Endometrial microvascular endothelial cells (primary cell): ENCODE results near the gene MAEA. TPM values are rescaled to one million over a fixed set of nuclear protein-coding genes. Genes with fewer than 3 reads are reported as not detected.
"Not testable (repeated sequence)": the region's sequence is repeated elsewhere in the genome, so short reads cannot be mapped to it uniquely, and the experiment has no call there.

Experiments used
- in situ Hi-C: cut with HindIII; loops from 2 replicates; pipeline ENCODE4 v1.10.0; 2017; ENCODE audit warnings: low sequenced_read_pairs, low pct_unique_long_range_greater_than_20kb; ENCODE audit errors: inconsistent ontology term
- total RNA-seq: library from RNA; depleted of rRNA; stranded (reverse); fragments of >200 nt; gene quantifications from one replicate; pipeline ENCODE4 v1.2.3, GENCODE V29; 2015; ENCODE audit errors: inconsistent ontology term

The MAEA gene
- total RNA-seq, 1 donor from 2014 or later = 61.2 TPM

DNA sequence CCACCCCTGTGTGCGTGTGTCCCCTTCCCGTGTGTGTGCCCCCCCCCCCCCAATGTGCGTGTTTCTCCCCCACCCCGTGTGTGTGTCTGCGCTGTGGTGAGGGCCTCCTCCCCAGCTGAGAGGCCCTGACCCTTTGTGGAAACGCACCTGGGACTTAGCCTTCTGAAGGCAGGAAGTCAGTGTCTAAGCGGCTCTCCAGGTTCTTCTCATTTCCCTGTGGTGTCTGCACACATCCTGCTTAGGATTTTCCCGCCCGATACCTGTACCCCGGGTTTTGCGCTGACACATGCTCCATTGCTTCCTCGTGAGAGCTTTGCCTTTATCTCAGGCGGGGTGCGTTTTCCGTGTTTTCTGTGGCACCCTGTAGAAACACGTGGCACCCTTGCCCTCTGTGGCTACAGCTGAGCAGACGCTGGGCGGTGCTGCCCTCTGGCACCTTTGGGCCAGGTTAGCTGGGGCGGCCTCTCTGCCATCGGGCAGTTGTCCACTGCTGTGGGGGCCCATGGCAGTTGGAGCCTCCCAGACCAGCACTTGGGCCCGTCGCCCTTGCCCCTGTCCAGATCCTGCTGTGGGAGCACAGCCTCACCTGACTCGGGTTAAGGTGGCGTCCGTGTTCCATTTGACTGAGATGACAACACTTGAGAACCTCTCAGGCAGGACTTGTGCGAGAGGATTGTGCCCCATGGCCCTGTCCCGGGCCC is 26.3 kb downstream of the MAEA start:
- in situ Hi-C loops = no loop called here

DNA sequence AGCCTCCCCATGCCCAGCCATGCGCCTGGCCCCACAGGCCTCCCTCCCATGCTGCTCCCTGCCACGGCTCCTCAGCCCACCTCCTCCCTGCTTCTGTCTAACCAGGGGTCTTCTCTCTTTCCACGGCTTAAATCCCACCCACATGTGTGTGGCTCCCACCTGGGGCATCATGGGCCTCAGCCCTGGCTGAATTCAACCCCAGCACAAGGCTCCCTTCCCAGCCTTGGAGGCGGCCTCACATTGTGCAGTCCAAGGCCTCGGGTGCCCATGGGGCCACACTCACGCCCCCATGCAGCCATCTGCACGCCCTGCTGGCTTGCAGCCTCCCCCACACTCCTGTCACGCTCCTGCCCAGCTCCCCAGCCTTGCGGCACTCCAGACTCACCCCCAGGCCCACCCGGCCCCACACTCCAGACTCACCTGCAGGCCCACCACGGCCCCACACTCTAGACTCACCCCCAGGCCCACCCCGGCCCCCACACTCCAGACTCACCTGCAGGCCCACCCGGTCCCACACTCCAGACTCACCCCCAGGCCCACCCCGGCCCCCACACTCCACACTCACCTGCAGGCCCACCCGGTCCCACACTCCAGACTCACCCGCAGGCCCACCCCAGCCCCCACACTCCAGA is 27.0 kb downstream of the MAEA start:
- in situ Hi-C loops = no loop called here

GRCh38 chr4:1317177-1318045 is 27.7 kb downstream of the MAEA start:
- in situ Hi-C loops = no loop called here

DNA sequence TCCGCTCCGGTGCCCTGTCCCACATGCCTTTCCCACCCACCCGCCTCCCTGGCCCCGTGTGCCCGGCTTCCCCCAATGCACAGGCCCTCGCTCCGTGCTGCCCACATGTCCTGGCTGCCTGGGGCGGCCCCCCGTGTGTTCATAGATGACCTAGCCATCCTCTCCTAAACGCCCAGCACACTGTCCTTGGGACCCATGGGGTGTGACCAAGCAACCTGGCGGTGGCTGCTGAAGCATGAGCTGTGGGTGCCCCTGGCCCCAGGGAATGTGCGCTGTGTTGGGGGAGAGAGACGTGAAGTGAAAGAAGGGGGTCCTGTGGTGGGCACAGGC is 28.3 kb downstream of the MAEA start:
- in situ Hi-C loops = no loop called here

- in situ Hi-C loops = no loop called here
These were observed 29.0 kb downstream of the MAEA start for GRCh38 chr4:1318488-1319213.

DNA sequence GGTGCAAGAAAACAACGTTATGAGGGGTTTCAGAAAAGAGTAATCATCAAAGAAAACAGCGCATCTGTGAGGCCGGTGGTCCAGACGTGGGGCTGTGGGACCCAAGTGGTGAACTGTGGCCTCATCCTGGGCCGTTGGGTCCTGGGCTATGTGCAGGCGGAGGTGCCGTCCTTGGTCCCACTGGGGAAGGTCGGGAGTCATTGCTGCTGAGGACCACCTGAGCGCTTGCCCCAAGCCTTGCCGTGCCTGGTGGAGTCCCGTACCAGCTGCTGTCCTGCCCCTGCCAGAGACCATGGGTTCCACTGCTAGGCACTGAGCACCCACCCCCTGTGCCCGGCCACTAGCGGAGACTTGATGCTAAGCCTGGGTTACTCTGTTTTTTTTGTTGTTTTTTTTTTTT is 31.8 kb downstream of the MAEA start:
- in situ Hi-C loops = no loop called here

GRCh38 chr4:1321946-1322650 is 32.4 kb downstream of the MAEA start:
- in situ Hi-C loops = no loop called here

DNA sequence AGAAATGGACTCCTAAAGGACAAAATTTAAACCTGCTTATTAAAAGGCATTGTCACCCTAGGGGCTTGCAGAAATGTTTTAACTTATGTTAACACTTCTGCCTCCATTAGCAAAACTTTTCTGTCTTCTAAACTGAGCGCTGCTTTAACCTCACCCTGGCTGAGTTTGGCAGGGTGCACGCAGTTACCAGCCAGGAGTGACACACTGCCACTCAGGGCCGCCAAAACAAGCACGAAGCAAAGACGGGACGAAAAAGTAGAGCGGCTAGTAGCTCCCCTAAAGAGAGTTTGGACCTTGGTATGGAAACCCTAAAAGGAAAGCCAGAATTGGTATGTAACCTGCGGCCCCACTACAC is 33.6 kb downstream of the MAEA start:
- in situ Hi-C loops = no loop called here

DNA sequence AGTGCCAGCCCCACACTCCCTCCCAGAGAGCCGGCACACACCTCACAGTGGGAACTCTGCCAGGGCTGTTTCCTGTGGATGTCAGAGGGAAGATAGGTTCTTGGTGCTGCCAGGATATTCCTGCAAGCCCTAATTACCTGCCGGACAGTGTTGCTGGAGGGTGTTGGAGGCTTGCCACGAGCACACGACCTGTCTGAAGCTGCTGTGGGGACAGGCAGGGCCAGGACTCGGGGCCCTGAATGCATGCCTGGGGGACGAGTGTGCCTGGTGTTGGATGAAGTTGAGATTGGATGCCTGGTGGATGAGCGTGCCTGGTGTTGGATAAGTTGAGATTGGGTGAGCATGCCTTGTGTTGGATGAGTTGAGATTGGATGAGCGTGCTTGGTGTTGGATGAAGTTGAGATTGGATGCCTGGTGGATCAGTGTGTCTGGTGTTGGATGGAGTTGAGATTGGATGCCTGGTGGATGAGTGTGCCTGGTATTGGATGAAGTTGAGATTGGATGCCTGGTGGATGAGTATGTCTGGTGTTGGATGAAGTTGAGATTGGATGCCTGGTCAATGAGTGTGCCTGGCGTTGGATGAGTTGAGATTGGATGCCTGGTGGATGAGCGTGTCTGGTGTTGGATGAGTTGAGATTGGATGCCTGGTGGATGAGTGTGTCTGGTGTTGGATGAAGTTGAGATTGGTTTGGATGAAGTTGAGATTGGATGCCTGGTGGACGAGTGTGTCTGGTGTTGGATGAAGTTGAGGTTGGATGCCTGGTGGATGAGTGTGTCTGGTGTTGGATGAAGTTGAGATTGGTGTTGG is 34.1 kb downstream of the MAEA start:
- in situ Hi-C loops = no loop called here

DNA sequence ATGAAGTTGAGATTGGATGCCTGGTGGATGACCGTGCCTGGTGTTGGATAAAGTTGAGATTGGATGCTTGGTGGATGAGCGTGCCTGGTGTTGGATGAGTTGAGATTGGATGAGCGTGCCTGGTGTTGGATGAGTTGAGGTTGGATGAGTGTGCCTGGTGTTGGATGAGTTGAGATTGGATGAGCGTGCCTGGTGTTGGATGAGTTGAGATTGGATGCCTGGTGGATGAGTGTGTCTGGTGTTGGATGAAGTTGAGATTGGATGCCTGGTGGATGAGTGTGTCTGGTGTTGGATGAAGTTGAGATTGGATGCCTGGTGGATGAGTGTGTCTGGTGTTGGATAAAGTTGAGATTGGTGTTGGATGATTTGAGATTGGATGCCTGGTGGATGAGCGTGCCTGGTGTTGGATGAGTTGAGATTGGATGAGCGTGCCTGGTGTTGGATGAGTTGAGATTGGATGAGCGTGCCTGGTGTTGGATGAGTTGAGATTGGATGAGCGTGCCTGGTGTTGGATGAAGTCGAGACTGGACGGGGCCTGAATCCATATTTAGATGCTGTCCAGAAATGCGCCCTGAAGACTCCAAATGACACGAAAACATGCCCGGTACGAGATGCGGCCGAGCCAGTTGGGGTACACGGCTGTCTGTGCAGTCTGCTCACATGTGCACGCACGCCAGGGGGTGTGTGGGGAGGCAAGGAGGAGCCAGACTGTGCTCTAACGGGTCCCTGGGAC is 34.9 kb downstream of the MAEA start:
- in situ Hi-C loops = not testable (repeated sequence)

GRCh38 chr4:1325176-1325480 is 35.4 kb downstream of the MAEA start:
- in situ Hi-C loops = no loop called here

DNA sequence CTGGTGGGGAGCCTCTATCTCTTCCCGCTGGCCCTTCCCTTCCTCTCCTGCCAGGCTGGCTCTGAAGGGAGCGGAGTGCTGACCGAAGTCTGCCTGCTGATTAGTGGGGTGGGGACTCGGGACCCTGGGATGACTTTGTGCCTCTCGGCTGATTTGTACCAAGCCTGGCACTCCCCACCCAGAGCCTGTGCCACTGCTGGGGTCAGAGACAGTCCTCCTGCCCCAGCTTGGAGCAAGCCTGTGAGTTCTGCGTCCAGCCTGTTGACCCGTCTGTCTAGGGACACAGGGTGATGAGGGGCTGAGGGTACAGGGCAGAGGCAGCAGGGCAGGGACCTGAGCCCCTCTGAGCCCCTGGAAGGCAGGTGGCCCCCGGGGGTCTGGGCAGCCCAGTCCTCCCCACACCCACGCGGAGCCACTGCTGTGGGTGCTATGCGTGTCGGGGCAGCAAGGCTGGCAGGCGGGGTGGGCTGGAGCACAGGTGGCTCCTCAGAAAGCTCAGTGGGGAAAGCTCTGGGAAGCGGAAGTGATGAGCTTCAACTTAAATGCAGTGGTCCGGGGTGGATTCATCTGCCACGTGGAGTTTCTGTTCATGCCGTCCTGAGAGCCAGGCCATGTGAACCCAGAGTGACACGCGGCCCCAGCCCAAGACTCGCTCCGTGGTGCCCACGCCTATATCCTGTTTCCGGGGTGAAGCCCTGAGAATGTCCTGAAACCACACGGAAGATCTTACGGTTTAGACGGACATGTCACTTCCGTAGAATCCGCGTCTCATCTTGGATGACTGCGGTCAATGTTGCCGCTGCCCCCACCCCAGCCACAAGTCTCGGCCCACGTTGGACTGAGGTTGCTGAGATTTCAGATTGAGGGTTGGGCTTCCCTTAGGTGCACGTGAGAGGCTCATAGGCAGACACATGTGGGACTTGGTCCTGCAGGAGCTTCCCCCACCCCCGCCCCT is 36.3 kb downstream of the MAEA start:
- in situ Hi-C loops = no loop called here

GRCh38 chr4:1326751-1327525 is 37.2 kb downstream of the MAEA start:
- in situ Hi-C loops = no loop called here

- in situ Hi-C loops = no loop called here
These were observed 38.0 kb downstream of the MAEA start for GRCh38 chr4:1327526-1328266.
